Endodermal cell (in vitro differentiated cells): ENCODE results near the gene CYCS. TPM values are rescaled to one million over a fixed set of nuclear protein-coding genes. Genes with fewer than 3 reads are reported as not detected.

Source experiments
- DNase-seq: peaks from one replicate; pipeline ENCODE4 v3.0.0-alpha.2; 2017
- H3K27ac ChIP-seq: 2 replicates; pipeline ENCODE4 v1.5.1; 2013; ENCODE audit warnings: mild to moderate bottlenecking, low read depth, low read length, moderate library complexity
- H3K27me3 ChIP-seq: 2 replicates; pipeline ENCODE4 v1.6.1; 2013; ENCODE audit warnings: mild to moderate bottlenecking, low read length, moderate library complexity; ENCODE audit not compliant: insufficient read depth, control insufficient read depth, poor library complexity, severe bottlenecking
- H3K36me3 ChIP-seq: 2 replicates; pipeline ENCODE4 v1.7.0; 2013; ENCODE audit warnings: mild to moderate bottlenecking, low read length, moderate library complexity; ENCODE audit not compliant: control insufficient read depth, insufficient read depth
- H3K4me1 ChIP-seq: one replicate; pipeline ENCODE4 v1.7.0; 2013; ENCODE audit warnings: low read length; ENCODE audit not compliant: control insufficient read depth, insufficient read depth
- H3K4me3 ChIP-seq: 2 replicates; pipeline ENCODE4 v1.5.1; 2013; ENCODE audit warnings: mild to moderate bottlenecking, low read length, moderate library complexity
- H3K9ac ChIP-seq: 2 replicates; pipeline ENCODE4 v1.6.1; 2013; ENCODE audit warnings: mild to moderate bottlenecking, low read length, moderate library complexity; ENCODE audit not compliant: poor library complexity, severe bottlenecking; ENCODE audit errors: extremely low read depth
- H3K9me3 ChIP-seq: 2 replicates; pipeline ENCODE4 v1.6.1; 2013; ENCODE audit warnings: mild to moderate bottlenecking, low read length, moderate library complexity; ENCODE audit not compliant: control insufficient read depth
- H3K27ac Mint-ChIP-seq: 2 replicates; pipeline ENCODE4 v1.8.0; 2020; ENCODE audit warnings: mixed read lengths
- H3K27me3 Mint-ChIP-seq: 2 replicates; pipeline ENCODE4 v1.8.0; 2021; ENCODE audit warnings: mild to moderate bottlenecking, mixed read lengths; ENCODE audit not compliant: insufficient read depth
- H3K36me3 Mint-ChIP-seq: 2 replicates; pipeline ENCODE4 v1.8.0; 2020; ENCODE audit warnings: low read depth, mixed read lengths
- H3K4me1 Mint-ChIP-seq: 2 replicates; pipeline ENCODE4 v1.8.0; 2020; ENCODE audit warnings: mixed read lengths
- H3K4me3 Mint-ChIP-seq: 2 replicates; pipeline ENCODE4 v1.8.0; 2020; ENCODE audit warnings: mild to moderate bottlenecking, moderate library complexity, mixed read lengths
- H3K9me3 Mint-ChIP-seq: 2 replicates; pipeline ENCODE4 v1.8.0; 2020; ENCODE audit warnings: mild to moderate bottlenecking, mixed read lengths
- CTCF ChIP-seq: fragments of 200-600 bp; sonication (generic); conservative IDR thresholded peaks from 2 replicates; pipeline ENCODE4 v1.5.0; 2021; ENCODE audit warnings: antibody characterized with exemption, mild to moderate bottlenecking
- WGBS, 2 experiments: methylation state at CpG; one replicate each; pipeline versions ENCODE4 v1.1.5 to v1.1.7; 2013; ENCODE audit warnings: missing lambda C conversion rate in 2 of 2, mixed read lengths in 1 of 2; ENCODE audit not compliant: insufficient coverage in 1 of 2, insufficient read length in 1 of 2; 5-methylcytosine and 5-hydroxymethylcytosine counted together
- total RNA-seq, 2 donors: library from RNA; stranded (reverse); fragmentation: NEBNext Ultra II Directional in 1 of 2; extraction: Animal tissue kit (Norgen Biotek cat#: 25700) in 1 of 2; gene quantifications; 2 replicates in 1 of 2; 3 replicates in 1 of 2; pipeline ENCODE4 v1.2.1, GENCODE V29; 2021

CYCS gene
- total RNA-seq, 2 donors from 2014 or later, result 118 to 126 TPM

DNA sequence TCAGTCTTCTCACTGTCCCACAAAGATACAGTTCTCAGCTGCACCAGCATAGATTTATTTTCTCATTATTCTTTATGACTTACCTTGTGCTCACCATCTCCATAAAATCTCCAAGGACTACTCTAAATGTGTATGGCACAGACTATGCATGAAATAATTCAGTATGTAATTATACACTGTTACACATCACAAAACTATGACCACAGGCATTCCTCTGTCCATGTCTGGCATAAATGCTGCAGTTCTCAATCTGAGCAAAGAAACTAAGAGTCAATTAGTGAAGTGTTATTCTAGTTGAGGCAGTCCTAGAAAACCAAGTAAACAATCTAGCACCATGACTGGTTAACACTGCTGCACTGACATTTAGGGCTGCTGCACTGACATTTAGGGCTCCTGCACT lies 2.7 kb downstream of the CYCS start:
- Mint-ChIP-seq H3K9me3 (no peaks in the 10 kb centered on the region), H3K4me1 (peaks cover 11% of the 10 kb centered on the region), H3K36me3 (peaks cover 44% of the 10 kb centered on the region), H3K27ac (no peak overlapping the region), H3K27me3 (no peaks in the 10 kb centered on the region), H3K4me3 (no peak overlapping the region)
- H3K4me3 ChIP-seq, result no peak overlapping the region
- no peak overlapping the region for H3K27ac ChIP-seq
- no peaks in the 10 kb centered on the region for H3K4me1 ChIP-seq
- peaks cover 3% of the 10 kb centered on the region for H3K9me3 ChIP-seq
- H3K36me3 ChIP-seq, result peaks cover 45% of the 10 kb centered on the region
- TF ChIP-seq CTCF, result no peak
- no peaks in the 10 kb centered on the region for H3K27me3 ChIP-seq
- no peak overlapping the region for H3K9ac ChIP-seq
- peak; percentile 3 for DNase-seq

- Mint-ChIP-seq H3K4me3 (no peak overlapping the region), H3K4me1 (peaks cover 11% of the 10 kb centered on the region), H3K27me3 (no peaks in the 10 kb centered on the region), H3K9me3 (no peaks in the 10 kb centered on the region), H3K36me3 (peaks cover 44% of the 10 kb centered on the region), H3K27ac (no peak overlapping the region)
- peak; percentile 17 for DNase-seq
- WGBS, 2 experiments, result 97 to 98% methylated on average over 9 of the region's 9 CpGs
- Histone ChIP-seq H3K4me1 (no peaks in the 10 kb centered on the region), H3K4me3 (no peak overlapping the region), H3K9me3 (peaks cover 3% of the 10 kb centered on the region), H3K36me3 (peaks cover 45% of the 10 kb centered on the region), H3K27ac (no peak overlapping the region), H3K27me3 (no peaks in the 10 kb centered on the region), H3K9ac (no peak overlapping the region)
- no peak for TF ChIP-seq CTCF
Observed at GRCh38 chr7:25121599-25121998, 3.5 kb downstream of the CYCS start.

DNA sequence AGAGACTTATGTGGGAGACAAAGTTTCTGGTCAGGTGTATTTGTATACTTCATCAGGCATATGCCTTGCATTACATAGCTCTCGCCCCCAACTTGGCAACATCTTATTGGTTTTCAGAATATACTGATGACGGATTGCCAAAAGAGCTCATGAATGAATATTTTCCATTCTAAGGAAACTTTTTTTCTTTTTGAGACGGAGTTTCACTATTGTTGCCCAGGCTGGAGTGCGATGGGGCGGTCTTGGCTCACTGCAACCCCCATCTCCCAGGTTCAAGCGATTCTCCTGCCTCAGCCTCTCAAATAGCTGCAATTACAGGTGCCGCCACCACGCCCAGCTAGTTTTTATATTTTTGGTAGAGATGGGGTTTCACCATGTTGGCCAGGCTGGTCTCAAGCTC lies 6.0 kb downstream of the CYCS start:
- H3K9ac ChIP-seq, result no peak overlapping the region
- H3K9me3 ChIP-seq, result peaks cover 3% of the 10 kb centered on the region
- Mint-ChIP-seq H3K9me3 (no peaks in the 10 kb centered on the region), H3K4me1 (peaks cover 6% of the 10 kb centered on the region), H3K27me3 (no peaks in the 10 kb centered on the region), H3K36me3 (peaks cover 44% of the 10 kb centered on the region), H3K4me3 (no peak overlapping the region), H3K27ac (no peak overlapping the region)
- no peaks in the 10 kb centered on the region for H3K27me3 ChIP-seq
- no peaks in the 10 kb centered on the region for H3K4me1 ChIP-seq
- TF ChIP-seq CTCF, result no peak
- no peak overlapping the region for H3K27ac ChIP-seq
- no peak for DNase-seq
- no peak overlapping the region for H3K4me3 ChIP-seq
- peaks cover 45% of the 10 kb centered on the region for H3K36me3 ChIP-seq
- WGBS, 2 experiments, result 94 to 96% methylated on average over 8 of the region's 8 CpGs
